Fibroblast of pulmonary artery (primary cell): ENCODE results near the gene BCAT1.

Experiments
- DNase-seq: peaks from one replicate; pipeline ENCODE4 v3.0.0-alpha.2; 2010; ENCODE audit warnings: low read depth
- H3K4me3 ChIP-seq: replicated peaks from 2 replicates; pipeline ENCODE4 v1.5.1; 2011; ENCODE audit warnings: low read depth, mild to moderate bottlenecking, control low read depth, low read length, moderate library complexity
- CTCF ChIP-seq: IDR thresholded peaks from 2 replicates; pipeline ENCODE4 v1.5.1; 2011; ENCODE audit warnings: mild to moderate bottlenecking, control low read depth, low read length, inconsistent platforms; ENCODE audit errors: missing control alignments

Gene BCAT1

GRCh38 chr12:24850496-24850895, 98.4 kb downstream of the BCAT1 start:
- no peak overlapping the region for H3K4me3 ChIP-seq
- no peak for TF ChIP-seq CTCF
- DNase-seq = no peak

GRCh38 chr12:24848941-24849477, 99.9 kb downstream of the BCAT1 start:
- no peak for DNase-seq
- TF ChIP-seq CTCF = no peak
- H3K4me3 ChIP-seq = no peak overlapping the region

GRCh38 chr12:24846689-24847088, 102.2 kb downstream of the BCAT1 start:
- TF ChIP-seq CTCF = no peak
- no peak overlapping the region for H3K4me3 ChIP-seq
- DNase-seq = no peak

DNA sequence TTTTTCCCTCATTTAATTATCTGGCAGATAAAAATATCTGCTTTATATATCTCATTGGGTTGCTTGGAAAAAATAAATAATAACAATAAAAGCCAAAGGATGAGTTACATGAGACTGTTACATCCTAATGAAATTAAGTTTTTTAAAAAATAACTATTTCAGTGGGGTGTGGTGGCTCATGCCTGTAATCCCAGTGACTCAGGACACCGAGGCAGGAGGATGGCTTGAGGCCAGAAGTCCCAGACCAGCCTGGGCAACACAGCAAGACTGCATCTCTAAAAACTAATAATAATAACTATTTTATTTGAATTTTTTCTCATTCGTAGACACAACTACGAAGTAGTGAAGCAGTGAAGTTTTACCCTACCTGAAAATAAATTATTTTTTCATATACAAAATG, 103.3 kb downstream of the BCAT1 start:
- DNase-seq = no peak
- TF ChIP-seq CTCF = no peak

GRCh38 chr12:24840046-24840800, 108.7 kb downstream of the BCAT1 start:
- no peak for TF ChIP-seq CTCF
- H3K4me3 ChIP-seq = no peak overlapping the region
- DNase-seq = no peak

More for the DNA sequence above, 103.3 kb downstream of the BCAT1 start:
- H3K4me3 ChIP-seq = no peak overlapping the region

DNA sequence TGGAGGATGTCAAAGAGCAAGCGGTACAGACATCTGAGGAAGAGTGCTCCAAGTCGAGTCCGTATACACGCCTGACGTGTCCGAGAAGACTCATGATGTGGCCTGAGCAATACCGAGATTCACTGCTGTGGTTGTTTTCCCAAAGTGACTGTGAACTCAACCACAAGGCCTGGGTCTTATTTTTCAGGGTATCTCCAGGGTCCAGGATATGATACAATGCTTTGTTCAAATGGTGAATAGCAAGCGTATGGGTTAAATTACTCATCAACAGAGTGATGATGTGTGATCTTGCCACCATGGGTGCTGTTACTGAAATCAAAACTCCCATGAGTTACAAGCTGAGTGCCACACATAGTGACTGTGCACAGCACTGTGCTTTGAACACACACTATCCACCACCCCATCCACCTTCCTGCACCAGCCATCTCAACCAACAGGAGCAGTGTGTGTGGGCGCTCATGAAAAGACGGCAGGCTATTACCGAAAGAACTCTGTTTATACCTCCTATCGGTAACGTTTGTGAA, 109.6 kb downstream of the BCAT1 start:
- TF ChIP-seq CTCF = no peak
- H3K4me3 ChIP-seq = no peak overlapping the region
- no peak for DNase-seq

DNA sequence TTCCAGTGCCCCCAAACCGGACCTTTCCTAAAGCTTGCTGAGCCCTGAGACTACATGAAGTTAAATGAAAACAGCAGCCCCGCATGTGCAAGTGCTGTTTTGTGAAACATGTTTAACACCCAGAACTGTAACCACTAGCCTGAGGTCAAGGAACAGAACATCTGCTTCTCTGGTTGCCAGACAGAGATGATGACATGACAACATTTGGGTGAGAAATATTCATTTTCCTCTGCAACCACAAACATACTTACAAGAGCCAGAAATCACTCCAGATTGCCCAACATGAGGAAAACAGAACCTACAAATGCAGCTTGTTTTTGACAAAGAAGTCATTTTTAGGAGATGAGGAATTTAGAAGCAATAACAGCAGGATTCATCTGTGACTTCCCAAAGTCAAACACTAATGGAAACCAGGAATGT, 110.4 kb downstream of the BCAT1 start:
- TF ChIP-seq CTCF = no peak
- peak; percentile 95 for DNase-seq
- no peak overlapping the region for H3K4me3 ChIP-seq
